ENCODE measurements around the gene HEATR5B.

DNA sequence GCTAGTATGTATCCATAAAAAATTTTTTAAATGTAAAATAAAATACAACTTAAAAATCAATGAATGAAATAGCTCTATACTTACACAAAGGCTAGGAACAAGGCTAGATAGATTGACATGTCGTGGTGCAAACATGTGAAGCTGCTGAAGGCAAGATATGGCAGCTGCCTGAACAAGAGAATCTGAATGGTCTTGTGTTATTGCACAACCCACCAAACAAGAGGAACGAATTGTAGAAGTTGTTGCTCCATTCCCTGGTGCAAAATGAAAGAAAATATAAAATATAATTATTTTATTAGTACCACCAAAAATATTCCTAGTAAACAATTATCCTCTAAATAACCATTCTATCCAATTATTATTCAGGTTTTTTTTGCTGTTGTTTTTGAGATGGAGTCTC, 46.4 kb downstream of the HEATR5B start:
- TF ChIP-seq POLR2A (IDR thresholded peaks at IDR 0.05; ENCODE audit: low read depth, low read length) (no peak), TAF1 (IDR thresholded peaks at IDR 0.05; ENCODE audit: low read depth, low read length) (no peak), POLR2AphosphoS5 (IDR thresholded peaks at IDR 0.05; ENCODE audit: low read depth, low read length) (no peak)

Data from GM12891 (cell line).